Immature natural killer cell (primary cell): ENCODE results near the gene PREPL. TPM values are rescaled to one million over a fixed set of nuclear protein-coding genes. Genes with fewer than 3 reads are reported as not detected.

ENCODE experiments used
- DNase-seq, 3 donors: peaks; one replicate each; pipeline ENCODE4 v3.0.0; 2022; ENCODE audit warnings: mixed read lengths in 1 of 3
- H3K27ac Mint-ChIP-seq, 6 donors: one replicate each; pipeline ENCODE4 v1.8.0; 2020; ENCODE audit warnings: mixed read lengths in 6 of 6, mild to moderate bottlenecking in 5 of 6, inconsistent platforms in 4 of 6, moderate library complexity in 3 of 6
- H3K27me3 Mint-ChIP-seq, 3 donors: one replicate each; pipeline ENCODE4 v1.8.0; 2020 to 2021; ENCODE audit warnings: low read depth in 3 of 3, mild to moderate bottlenecking in 3 of 3, mixed read lengths in 3 of 3, moderate library complexity in 3 of 3, inconsistent platforms in 1 of 3
- H3K36me3 Mint-ChIP-seq, 3 donors: one replicate each; pipeline ENCODE4 v1.8.0; 2020; ENCODE audit warnings: mixed read lengths in 3 of 3, inconsistent platforms in 2 of 3, mild to moderate bottlenecking in 2 of 3
- H3K4me1 Mint-ChIP-seq, 2 donors: one replicate each; pipeline ENCODE4 v1.8.0; 2020; ENCODE audit warnings: inconsistent platforms in 2 of 2, mild to moderate bottlenecking in 2 of 2, mixed read lengths in 2 of 2, moderate library complexity in 1 of 2
- H3K4me3 Mint-ChIP-seq, 5 donors: one replicate each; pipeline ENCODE4 v1.8.0; 2020; ENCODE audit warnings: mild to moderate bottlenecking in 5 of 5, mixed read lengths in 5 of 5, inconsistent platforms in 3 of 5, moderate library complexity in 3 of 5
- H3K9me3 Mint-ChIP-seq, 6 donors: one replicate each; pipeline ENCODE4 v1.8.0; 2020; ENCODE audit warnings: mild to moderate bottlenecking in 6 of 6, mixed read lengths in 6 of 6, inconsistent platforms in 4 of 6, moderate library complexity in 3 of 6
- polyA plus RNA-seq, 3 donors: library from polyadenylated mRNA; unstranded; fragments of 300-500 nt; fragmentation: Illumina TruSeq; gene quantifications; one replicate each; pipeline ENCODE4 v1.2.3, GENCODE V29; 2021

Gene PREPL
- polyA plus RNA-seq, 3 donors from 2014 or later: 14.5 to 17.5 (median 14.9) TPM

- peaks cover 35 to 64% of the 10 kb centered on the region in 2 donors for H3K4me1 Mint-ChIP-seq
- no peaks in the 10 kb centered on the region for H3K9me3 Mint-ChIP-seq
- peaks cover 13 to 19% (median 14%) of the 10 kb centered on the region in 3 donors for H3K27me3 Mint-ChIP-seq
- DNase-seq: peak; percentile 21 to 25 (median 24)
- H3K36me3 Mint-ChIP-seq: no peaks in the 10 kb centered on the region
- H3K27ac Mint-ChIP-seq: peak overlapping the region; percentile 93 to 99 (median 98)
- H3K4me3 Mint-ChIP-seq: peak overlapping the region; percentile 94 to 100 (median 100)
These were observed 1.1 kb upstream of the PREPL start for GRCh38 chr2:44362207-44363015.

GRCh38 chr2:44360749-44361329 is 455 bp downstream of the PREPL start:
- Mint-ChIP-seq H3K27ac (peak overlapping the region; percentile 98 to 100 (median 100)), H3K4me3 (peak overlapping the region; percentile 94 to 100 (median 100)), H3K9me3 (no peaks in the 10 kb centered on the region), H3K27me3 (peaks cover 13 to 19% (median 14%) of the 10 kb centered on the region in 3 donors), H3K4me1 (peaks cover 35 to 65% of the 10 kb centered on the region in 2 donors), H3K36me3 (peaks cover 0 to 2% (median 2%) of the 10 kb centered on the region in 3 donors)
- DNase-seq: peak in 1 of 3 donors; percentile 0

GRCh38 chr2:44358503-44358902 is 2.8 kb downstream of the PREPL start:
- peaks cover 0 to 6% (median 5%) of the 10 kb centered on the region in 3 donors for H3K36me3 Mint-ChIP-seq

GRCh38 chr2:44354761-44355160 is 6.5 kb downstream of the PREPL start:
- no peak for DNase-seq
- Mint-ChIP-seq H3K4me3 (no peak overlapping the region), H3K4me1 (peaks cover 14 to 51% of the 10 kb centered on the region in 2 donors), H3K36me3 (peaks cover 0 to 8% (median 6%) of the 10 kb centered on the region in 3 donors), H3K27me3 (no peaks in the 10 kb centered on the region), H3K9me3 (no peaks in the 10 kb centered on the region), H3K27ac (no peak overlapping the region)

More at GRCh38 chr2:44358503-44358902, 2.8 kb downstream of the PREPL start:
- peaks cover 35 to 57% of the 10 kb centered on the region in 2 donors for H3K4me1 Mint-ChIP-seq
- H3K9me3 Mint-ChIP-seq: no peaks in the 10 kb centered on the region
- H3K4me3 Mint-ChIP-seq: no peak overlapping the region
- peaks cover 13 to 16% (median 14%) of the 10 kb centered on the region in 3 donors for H3K27me3 Mint-ChIP-seq
- DNase-seq: peak in 1 of 3 donors; percentile 2
- no peak overlapping the region for H3K27ac Mint-ChIP-seq

GRCh38 chr2:44352510-44352909 is 8.8 kb downstream of the PREPL start:
- Mint-ChIP-seq H3K4me1 (peaks cover 4 to 31% of the 10 kb centered on the region in 2 donors), H3K27ac (no peak overlapping the region), H3K4me3 (no peak overlapping the region), H3K9me3 (no peaks in the 10 kb centered on the region), H3K36me3 (peaks cover 0 to 8% (median 6%) of the 10 kb centered on the region in 3 donors), H3K27me3 (no peaks in the 10 kb centered on the region)
- no peak for DNase-seq

GRCh38 chr2:44351676-44352075 is 9.6 kb downstream of the PREPL start:
- no peaks in the 10 kb centered on the region for H3K27me3 Mint-ChIP-seq
- H3K36me3 Mint-ChIP-seq: peaks cover 0 to 8% (median 6%) of the 10 kb centered on the region in 3 donors
- no peak overlapping the region for H3K27ac Mint-ChIP-seq
- H3K9me3 Mint-ChIP-seq: no peaks in the 10 kb centered on the region
- no peak overlapping the region for H3K4me3 Mint-ChIP-seq
- DNase-seq: no peak
- peaks cover 4 to 31% of the 10 kb centered on the region in 2 donors for H3K4me1 Mint-ChIP-seq

- H3K9me3 Mint-ChIP-seq: no peaks in the 10 kb centered on the region
- DNase-seq: no peak
- H3K27me3 Mint-ChIP-seq: no peaks in the 10 kb centered on the region
- peaks cover 0 to 8% (median 6%) of the 10 kb centered on the region in 3 donors for H3K36me3 Mint-ChIP-seq
- H3K27ac Mint-ChIP-seq: no peak overlapping the region
- H3K4me1 Mint-ChIP-seq: peaks cover 4 to 31% of the 10 kb centered on the region in 2 donors
- no peak overlapping the region for H3K4me3 Mint-ChIP-seq
These were observed 10.2 kb downstream of the PREPL start for GRCh38 chr2:44351088-44351487.

- Mint-ChIP-seq H3K9me3 (no peaks in the 10 kb centered on the region), H3K27me3 (no peaks in the 10 kb centered on the region), H3K36me3 (peaks cover 0 to 3% (median 0%) of the 10 kb centered on the region in 3 donors), H3K4me3 (no peak overlapping the region), H3K4me1 (peaks cover 2 to 24% of the 10 kb centered on the region in 2 donors), H3K27ac (peak overlapping the region in 1 of 6 donors; percentile 35)
- no peak for DNase-seq
These were observed 11.8 kb downstream of the PREPL start for GRCh38 chr2:44349506-44349905.

GRCh38 chr2:44348400-44348799 is 12.9 kb downstream of the PREPL start:
- Mint-ChIP-seq H3K9me3 (no peaks in the 10 kb centered on the region), H3K27me3 (no peaks in the 10 kb centered on the region), H3K36me3 (peaks cover 0 to 6% (median 0%) of the 10 kb centered on the region in 3 donors), H3K4me1 (peaks cover 2 to 24% of the 10 kb centered on the region in 2 donors), H3K27ac (peak overlapping the region in 1 of 6 donors; percentile 19), H3K4me3 (no peak overlapping the region)
- DNase-seq: no peak

GRCh38 chr2:44347526-44347925 is 13.8 kb downstream of the PREPL start:
- Mint-ChIP-seq H3K4me3 (no peak overlapping the region), H3K4me1 (peaks cover 2 to 19% of the 10 kb centered on the region in 2 donors), H3K27ac (no peak overlapping the region), H3K9me3 (no peaks in the 10 kb centered on the region), H3K36me3 (peaks cover 4 to 10% (median 4%) of the 10 kb centered on the region in 3 donors), H3K27me3 (no peaks in the 10 kb centered on the region)
- DNase-seq: no peak

GRCh38 chr2:44342854-44343253 is 18.4 kb downstream of the PREPL start:
- no peak overlapping the region for H3K4me3 Mint-ChIP-seq
- H3K4me1 Mint-ChIP-seq: no peaks in the 10 kb centered on the region
- H3K27ac Mint-ChIP-seq: no peak overlapping the region
- no peaks in the 10 kb centered on the region for H3K9me3 Mint-ChIP-seq
- H3K27me3 Mint-ChIP-seq: no peaks in the 10 kb centered on the region
- peak in 1 of 3 donors; percentile 13 for DNase-seq
- H3K36me3 Mint-ChIP-seq: peaks cover 12 to 26% (median 16%) of the 10 kb centered on the region in 3 donors

- peaks cover 34 to 54% (median 40%) of the 10 kb centered on the region in 3 donors for H3K36me3 Mint-ChIP-seq
- H3K9me3 Mint-ChIP-seq: no peaks in the 10 kb centered on the region
- peaks cover 0 to 1% of the 10 kb centered on the region in 2 donors for H3K4me1 Mint-ChIP-seq
- H3K4me3 Mint-ChIP-seq: no peak overlapping the region
- H3K27me3 Mint-ChIP-seq: no peaks in the 10 kb centered on the region
- no peak overlapping the region for H3K27ac Mint-ChIP-seq
- DNase-seq: no peak
These were observed 25.3 kb downstream of the PREPL start for GRCh38 chr2:44335806-44336538.

- Mint-ChIP-seq H3K9me3 (no peaks in the 10 kb centered on the region), H3K36me3 (peaks cover 32 to 53% (median 33%) of the 10 kb centered on the region in 3 donors), H3K4me1 (peaks cover 0 to 1% of the 10 kb centered on the region in 2 donors), H3K27me3 (no peaks in the 10 kb centered on the region), H3K27ac (no peak overlapping the region), H3K4me3 (no peak overlapping the region)
- DNase-seq: no peak
These were observed 27.3 kb downstream of the PREPL start for GRCh38 chr2:44333994-44334393.
